Endothelial cell of umbilical vein (primary cell): ENCODE results near the gene CACNB4.

Source experiments
- CTCF ChIP-seq, 2 donors: IDR thresholded peaks; 1 replicate in 1 of 2; 2 replicates in 1 of 2; pipeline ENCODE4 v1.5.1; 2011; ENCODE audit warnings: low read length in 2 of 2, mild to moderate bottlenecking in 2 of 2, moderate library complexity in 2 of 2, control low read depth in 1 of 2, inconsistent platforms in 1 of 2, low read depth in 1 of 2; ENCODE audit not compliant: insufficient read depth in 1 of 2; ENCODE audit errors: extremely low read depth in 1 of 2
- EZH2 ChIP-seq: IDR thresholded peaks from 2 replicates; pipeline ENCODE4 v1.6.1; 2012; ENCODE audit warnings: borderline replicate concordance, low read depth, mild to moderate bottlenecking, moderate library complexity, low read length, inconsistent platforms; ENCODE audit not compliant: severe bottlenecking
- POLR2AphosphoS5 ChIP-seq: IDR thresholded peaks from 2 replicates; pipeline ENCODE4 v1.6.1; 2012; ENCODE audit warnings: low read depth, mild to moderate bottlenecking, control low read depth, low read length, moderate library complexity; ENCODE audit not compliant: insufficient read depth

DNA sequence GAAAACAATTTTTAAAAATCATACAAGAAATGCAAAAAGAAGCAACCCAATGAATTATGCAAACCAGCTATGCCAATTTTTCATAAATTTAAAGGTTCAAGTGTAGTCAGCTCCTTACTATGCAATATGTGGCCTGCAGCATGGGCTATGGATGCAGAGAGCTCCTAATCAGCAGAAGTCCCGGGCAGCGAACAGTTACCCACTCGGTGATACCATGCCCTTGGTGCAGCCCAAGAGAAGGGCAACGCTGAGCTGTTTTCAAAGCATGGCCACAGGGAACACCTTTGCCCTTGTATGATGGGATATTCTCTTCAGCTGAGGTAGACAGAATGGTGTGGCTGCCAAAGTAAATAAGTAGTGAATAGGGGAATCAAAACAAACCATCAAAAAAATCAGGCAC, 253.4 kb downstream of the CACNB4 start:
- TF ChIP-seq CTCF (IDR thresholded peaks at IDR 0.05; ENCODE audit: extremely low read depth in 1 of 2, insufficient read depth in 1 of 2, low read depth in 1 of 2, low read length in 2 of 2) (no peak), POLR2AphosphoS5 (no peak), EZH2 (no peak)
